NB4 (cell line): ENCODE data around the gene DNAH8.

Experiments
- DNase-seq: peaks from one replicate; pipeline ENCODE4 v3.0.0; 2010; ENCODE audit warnings: low read depth
- H3K4me3 ChIP-seq: one replicate; pipeline ENCODE4 v1.5.1; 2011; ENCODE audit warnings: mild to moderate bottlenecking, low read depth, low read length, moderate library complexity
- CTCF ChIP-seq: IDR thresholded peaks from one replicate; pipeline ENCODE4 v1.5.1; 2012; ENCODE audit warnings: low read depth, low read length
- MAX ChIP-seq: IDR thresholded peaks from 2 replicates; pipeline ENCODE4 v1.6.1; 2011; ENCODE audit warnings: low read depth, low read length
- MYC ChIP-seq: IDR thresholded peaks from 2 replicates; pipeline ENCODE4 v1.6.1; 2011; ENCODE audit warnings: low read depth, low read length
- POLR2A ChIP-seq: IDR thresholded peaks from 2 replicates; pipeline ENCODE4 v1.6.1; 2011; ENCODE audit warnings: mild to moderate bottlenecking; ENCODE audit not compliant: insufficient read length; ENCODE audit errors: extremely low read depth

DNAH8 gene

GRCh38 chr6:39061182-39061581 lies 346.1 kb downstream of the DNAH8 start:
- TF ChIP-seq CTCF (no peak), MYC (no peak), POLR2A (no peak), MAX (no peak)
- H3K4me3 ChIP-seq = no peak overlapping the region
- no peak for DNase-seq

GRCh38 chr6:39061588-39061987 lies 346.5 kb downstream of the DNAH8 start:
- no peak for DNase-seq
- no peak overlapping the region for H3K4me3 ChIP-seq
- TF ChIP-seq CTCF (no peak), MYC (no peak), MAX (no peak), POLR2A (no peak)

GRCh38 chr6:39062014-39062740 lies 347.1 kb downstream of the DNAH8 start:
- no peak for DNase-seq
- TF ChIP-seq MAX (no peak), POLR2A (no peak), CTCF (no peak)

GRCh38 chr6:39063526-39063925 lies 348.4 kb downstream of the DNAH8 start:
- H3K4me3 ChIP-seq = no peak overlapping the region
- no peak for DNase-seq
- TF ChIP-seq POLR2A = no peak
- no peak for TF ChIP-seq MAX
- no peak for TF ChIP-seq CTCF
- no peak for TF ChIP-seq MYC

More at GRCh38 chr6:39062014-39062740, 347.1 kb downstream of the DNAH8 start:
- no peak overlapping the region for H3K4me3 ChIP-seq

- no peak for TF ChIP-seq CTCF
- no peak for TF ChIP-seq MYC
- TF ChIP-seq POLR2A = no peak
- TF ChIP-seq MAX = no peak
Measured at GRCh38 chr6:39065561-39065960, 350.4 kb downstream of the DNAH8 start.

More at GRCh38 chr6:39065561-39065960, 350.4 kb downstream of the DNAH8 start:
- DNase-seq = no peak
- no peak overlapping the region for H3K4me3 ChIP-seq
